ENCODE results near the gene CTXND1. TPM values are rescaled to one million over a fixed set of nuclear protein-coding genes. Genes with fewer than 3 reads are reported as not detected.

CTXND1 gene
- polyA plus RNA-seq, 3 donors, result not detected

DNA sequence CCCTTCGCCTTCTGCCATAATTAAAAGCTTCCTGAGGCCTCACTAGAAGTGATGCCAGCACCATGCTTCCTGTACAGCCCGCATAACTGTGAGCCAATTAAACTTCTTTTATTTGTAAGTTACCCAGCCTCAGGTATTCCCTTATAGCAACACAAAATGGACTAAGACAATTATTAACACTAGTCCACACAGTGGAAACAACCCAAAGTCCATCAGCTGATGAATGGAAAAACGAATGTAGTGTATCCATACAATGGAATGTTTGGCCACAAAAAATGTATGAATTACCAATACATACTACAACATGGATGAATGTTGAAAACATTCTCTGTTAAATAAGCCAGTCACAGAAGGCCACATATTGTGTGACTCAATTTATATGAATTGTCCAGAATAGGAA lies 22.5 kb upstream of the CTXND1 start:
- no peaks in the 10 kb centered on the region for H3K4me1 Mint-ChIP-seq
- intact Hi-C loops (cut with micrococcal nuclease), result no loop called here
- no peaks in the 10 kb centered on the region for H3K36me3 Mint-ChIP-seq

DNA sequence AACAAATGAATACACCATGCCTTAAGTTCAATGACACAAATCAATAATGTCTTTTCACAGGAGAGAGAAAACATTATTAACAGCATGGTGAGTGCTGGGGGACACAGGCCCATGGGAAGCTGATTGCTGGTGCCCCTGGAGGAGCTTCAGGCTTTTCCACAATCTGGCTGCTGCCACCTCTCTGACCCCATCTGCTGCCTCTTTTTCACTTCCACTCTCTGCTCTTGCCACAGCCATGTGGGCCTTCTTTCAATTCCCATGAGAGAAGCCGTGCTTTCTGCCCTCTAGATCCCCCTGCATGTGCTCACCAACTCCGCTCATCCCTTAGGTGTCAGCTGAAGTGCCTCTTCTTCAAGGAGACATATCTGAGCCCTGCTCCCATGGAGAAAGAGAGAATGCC lies 21.0 kb upstream of the CTXND1 start:
- no peaks in the 10 kb centered on the region for H4K20me1 ChIP-seq (ENCODE audit: insufficient read depth, low read length)
- no peak overlapping the region for H3K9ac ChIP-seq (ENCODE audit: insufficient read depth, low read length, poor library complexity, severe bottlenecking)
- TF ChIP-seq, protein P1, sequence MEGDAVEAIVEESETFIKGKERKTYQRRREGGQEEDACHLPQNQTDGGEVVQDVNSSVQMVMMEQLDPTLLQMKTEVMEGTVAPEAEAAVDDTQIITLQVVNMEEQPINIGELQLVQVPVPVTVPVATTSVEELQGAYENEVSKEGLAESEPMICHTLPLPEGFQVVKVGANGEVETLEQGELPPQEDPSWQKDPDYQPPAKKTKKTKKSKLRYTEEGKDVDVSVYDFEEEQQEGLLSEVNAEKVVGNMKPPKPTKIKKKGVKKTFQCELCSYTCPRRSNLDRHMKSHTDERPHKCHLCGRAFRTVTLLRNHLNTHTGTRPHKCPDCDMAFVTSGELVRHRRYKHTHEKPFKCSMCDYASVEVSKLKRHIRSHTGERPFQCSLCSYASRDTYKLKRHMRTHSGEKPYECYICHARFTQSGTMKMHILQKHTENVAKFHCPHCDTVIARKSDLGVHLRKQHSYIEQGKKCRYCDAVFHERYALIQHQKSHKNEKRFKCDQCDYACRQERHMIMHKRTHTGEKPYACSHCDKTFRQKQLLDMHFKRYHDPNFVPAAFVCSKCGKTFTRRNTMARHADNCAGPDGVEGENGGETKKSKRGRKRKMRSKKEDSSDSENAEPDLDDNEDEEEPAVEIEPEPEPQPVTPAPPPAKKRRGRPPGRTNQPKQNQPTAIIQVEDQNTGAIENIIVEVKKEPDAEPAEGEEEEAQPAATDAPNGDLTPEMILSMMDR (IDR thresholded peaks at IDR 0.05), result no peak
- H3K4me3 Mint-ChIP-seq, result no peak overlapping the region
- H3K9me3 ChIP-seq (replicated peaks in 1 of 2; ENCODE audit: control insufficient read depth in 1 of 2, insufficient read depth in 1 of 2, low read length in 2 of 2), result no peaks in the 10 kb centered on the region
- no peak overlapping the region for H3K4me2 ChIP-seq (replicated peaks; ENCODE audit: extremely low read depth, low read length, poor library complexity, severe bottlenecking)
- no peaks in the 10 kb centered on the region for H3K36me3 Mint-ChIP-seq
- peaks cover 0 to 6% (median 3%) of the 10 kb centered on the region in 7 donors for H3K9me3 Mint-ChIP-seq
- H3K27ac ChIP-seq (ENCODE audit: low read depth in 1 of 2, low read length in 2 of 2), result no peak overlapping the region
- no peak overlapping the region for H3K27ac Mint-ChIP-seq
- H3K4me1 ChIP-seq (ENCODE audit: control insufficient read depth in 1 of 2, insufficient read depth in 2 of 2, low read length in 2 of 2), result no peaks in the 10 kb centered on the region
- intact Hi-C loops (cut with micrococcal nuclease), result no loop called here
- no peak overlapping the region for H2AFZ ChIP-seq (ENCODE audit: insufficient read depth, low read depth, low read length, poor library complexity, severe bottlenecking)
- H3K4me1 Mint-ChIP-seq, result no peaks in the 10 kb centered on the region
- H3K36me3 ChIP-seq (replicated peaks in 1 of 2; ENCODE audit: control insufficient read depth in 1 of 2, insufficient read depth in 2 of 2, low read length in 2 of 2), result no peaks in the 10 kb centered on the region
- DNase-seq, result no peak
- peaks cover 3 to 5% (median 5%) of the 10 kb centered on the region in 3 donors for H3K27me3 Mint-ChIP-seq (ENCODE audit: low read depth in 3 of 3)
- 86% methylated on average over 2 of the region's 2 CpGs for WGBS (ENCODE audit: insufficient coverage)
- no peak overlapping the region for H3K4me3 ChIP-seq (replicated peaks in 1 of 3; ENCODE audit: low read depth in 2 of 3, low read length in 3 of 3)
- no peaks in the 10 kb centered on the region for H3K27me3 ChIP-seq (ENCODE audit: control insufficient read depth in 2 of 2, insufficient read depth in 2 of 2, low read length in 2 of 2)
- no peaks in the 10 kb centered on the region for H3K79me2 ChIP-seq (ENCODE audit: insufficient read depth, low read length)

More for the DNA sequence above, 22.5 kb upstream of the CTXND1 start:
- WGBS (ENCODE audit: insufficient coverage), result 88% methylated on average over 1 of the region's 3 CpGs
- no peak overlapping the region for H3K4me3 Mint-ChIP-seq
- H3K27me3 Mint-ChIP-seq (ENCODE audit: low read depth in 3 of 3), result peaks cover 3 to 5% (median 3%) of the 10 kb centered on the region in 3 donors
- peaks cover 0 to 6% (median 3%) of the 10 kb centered on the region in 7 donors for H3K9me3 Mint-ChIP-seq
- no peaks in the 10 kb centered on the region for H3K79me2 ChIP-seq (ENCODE audit: insufficient read depth, low read length)
- no peaks in the 10 kb centered on the region for H3K9me3 ChIP-seq (replicated peaks in 1 of 2; ENCODE audit: control insufficient read depth in 1 of 2, insufficient read depth in 1 of 2, low read length in 2 of 2)
- no peaks in the 10 kb centered on the region for H3K27me3 ChIP-seq (ENCODE audit: control insufficient read depth in 2 of 2, insufficient read depth in 2 of 2, low read length in 2 of 2)
- no peak overlapping the region for H3K27ac Mint-ChIP-seq
- no peak overlapping the region for H2AFZ ChIP-seq (ENCODE audit: insufficient read depth, low read depth, low read length, poor library complexity, severe bottlenecking)
- H3K9ac ChIP-seq (ENCODE audit: insufficient read depth, low read length, poor library complexity, severe bottlenecking), result no peak overlapping the region
- TF ChIP-seq, protein P1 (IDR thresholded peaks at IDR 0.05), result no peak
- H4K20me1 ChIP-seq (ENCODE audit: insufficient read depth, low read length), result no peaks in the 10 kb centered on the region
- no peaks in the 10 kb centered on the region for H3K36me3 ChIP-seq (replicated peaks in 1 of 2; ENCODE audit: control insufficient read depth in 1 of 2, insufficient read depth in 2 of 2, low read length in 2 of 2)
- H3K4me1 ChIP-seq (ENCODE audit: control insufficient read depth in 1 of 2, insufficient read depth in 2 of 2, low read length in 2 of 2), result no peaks in the 10 kb centered on the region
- no peak overlapping the region for H3K4me2 ChIP-seq (replicated peaks; ENCODE audit: extremely low read depth, low read length, poor library complexity, severe bottlenecking)
- H3K4me3 ChIP-seq (replicated peaks in 1 of 3; ENCODE audit: low read depth in 2 of 3, low read length in 3 of 3), result no peak overlapping the region
- H3K27ac ChIP-seq (ENCODE audit: low read depth in 1 of 2, low read length in 2 of 2), result no peak overlapping the region
- DNase-seq, result no peak
